Esophagus muscularis mucosa (tissue), 4 donors: ENCODE measurements around the gene ZRANB2. TPM values are rescaled to one million over a fixed set of nuclear protein-coding genes. Genes with fewer than 3 reads are reported as not detected.

Experiments used
- DNase-seq: peaks from one replicate; pipeline ENCODE4 v3.0.0-alpha.2; 2017; ENCODE audit errors: extremely low spot score
- H3K27ac ChIP-seq, 4 donors: fragments of 200-600 bp; sonication (generic); replicated peaks in 1 of 4; 1 replicate in 3 of 4; 2 replicates in 1 of 4; pipeline ENCODE4 v1.5.1; 2016 to 2019; ENCODE audit warnings: mild to moderate bottlenecking in 1 of 4
- H3K27me3 ChIP-seq, 4 donors: fragments of 200-600 bp; sonication (generic); one replicate each; pipeline versions ENCODE4 v1.5.1 to v1.6.0; 2016 to 2019
- H3K36me3 ChIP-seq, 4 donors: fragments of 200-600 bp; sonication (generic); one replicate each; pipeline ENCODE4 v1.5.1; 2016 to 2019
- H3K4me1 ChIP-seq, 4 donors: fragments of 200-600 bp; sonication (generic); one replicate each; pipeline ENCODE4 v1.5.1; 2016 to 2019
- H3K4me3 ChIP-seq, 4 donors: fragments of 200-600 bp; sonication (generic); 1 replicate in 2 of 4; 2 replicates in 2 of 4; pipeline ENCODE4 v1.5.1; 2016 to 2019; ENCODE audit warnings: mild to moderate bottlenecking in 4 of 4, moderate library complexity in 1 of 4
- H3K9me3 ChIP-seq, 4 donors: fragments of 200-600 bp; sonication (generic); 1 replicate in 3 of 4; 2 replicates in 1 of 4; pipeline ENCODE4 v1.5.1; 2016 to 2019
- EP300 ChIP-seq: sonication (generic); formaldehyde crosslinking; IDR thresholded peaks from one replicate; pipeline ENCODE4 v1.6.1; 2017; ENCODE audit warnings: antibody characterized with exemption
- POLR2A ChIP-seq: fragments of 450-650 bp; IDR thresholded peaks from one replicate; pipeline ENCODE4 v1.6.1; 2017; ENCODE audit warnings: antibody characterized with exemption, moderate library complexity, mild to moderate bottlenecking, low read depth
- POLR2AphosphoS5 ChIP-seq, 2 donors: sonication (generic); formaldehyde crosslinking; IDR thresholded peaks; one replicate each; pipeline ENCODE4 v1.6.1; 2017; ENCODE audit warnings: antibody characterized with exemption in 2 of 2
- WGBS: methylation state at CpG from one replicate; pipeline ENCODE4 v1.1.5; 2018; 5-methylcytosine and 5-hydroxymethylcytosine counted together
- intact Hi-C: fragments of 100-400 bp; cut with DNase I; formaldehyde crosslinking; loops from one replicate; pipeline ENCODE4 v1.15.1; 2023
- total RNA-seq, 4 donors: library from RNA; depleted of rRNA; stranded (reverse); fragments of >200 nt; gene quantifications; one replicate each; pipeline versions ENCODE4 v1.1.0 to v1.2.1, GENCODE V29; 2016
- TF ChIP-seq, protein P1 (sequence below), 3 experiments: fragments of 200-600 bp in 2 of 3; fragments of 450-650 bp in 1 of 3; sonication (generic) in 2 of 3; IDR thresholded peaks; one replicate each; pipeline ENCODE4 v1.5.1; 2017 to 2019; ENCODE audit warnings: antibody characterized with exemption in 3 of 3, mild to moderate bottlenecking in 2 of 3, moderate library complexity in 1 of 3

ZRANB2 gene
- total RNA-seq, 4 donors from 2014 or later, result 37.2 to 65.6 (median 40.0) TPM

- H3K27me3 ChIP-seq, result no peaks in the 10 kb centered on the region
- H3K4me1 ChIP-seq, result no peaks in the 10 kb centered on the region
- no peak for TF ChIP-seq EP300
- 86% methylated on average over 8 of the region's 8 CpGs for WGBS
- intact Hi-C loops, result no loop called here
- H3K27ac ChIP-seq, result no peak overlapping the region
- DNase-seq, result no peak
- H3K36me3 ChIP-seq, result no peaks in the 10 kb centered on the region
- no peaks in the 10 kb centered on the region for H3K9me3 ChIP-seq
- no peak overlapping the region for H3K4me3 ChIP-seq
These were observed 26.0 kb upstream of the ZRANB2 start for GRCh38 chr1:71106658-71107322.

- Histone ChIP-seq H3K27me3 (no peaks in the 10 kb centered on the region), H3K36me3 (no peaks in the 10 kb centered on the region), H3K4me3 (no peak overlapping the region), H3K4me1 (no peaks in the 10 kb centered on the region), H3K27ac (no peak overlapping the region), H3K9me3 (no peaks in the 10 kb centered on the region)
- WGBS, result 90% methylated on average over 4 of the region's 4 CpGs
- DNase-seq, result no peak
- intact Hi-C loops, result no loop called here
- TF ChIP-seq EP300, result no peak
- TF ChIP-seq POLR2AphosphoS5 (IDR thresholded peaks at IDR 0.05), result no peak
- TF ChIP-seq, protein P1, sequence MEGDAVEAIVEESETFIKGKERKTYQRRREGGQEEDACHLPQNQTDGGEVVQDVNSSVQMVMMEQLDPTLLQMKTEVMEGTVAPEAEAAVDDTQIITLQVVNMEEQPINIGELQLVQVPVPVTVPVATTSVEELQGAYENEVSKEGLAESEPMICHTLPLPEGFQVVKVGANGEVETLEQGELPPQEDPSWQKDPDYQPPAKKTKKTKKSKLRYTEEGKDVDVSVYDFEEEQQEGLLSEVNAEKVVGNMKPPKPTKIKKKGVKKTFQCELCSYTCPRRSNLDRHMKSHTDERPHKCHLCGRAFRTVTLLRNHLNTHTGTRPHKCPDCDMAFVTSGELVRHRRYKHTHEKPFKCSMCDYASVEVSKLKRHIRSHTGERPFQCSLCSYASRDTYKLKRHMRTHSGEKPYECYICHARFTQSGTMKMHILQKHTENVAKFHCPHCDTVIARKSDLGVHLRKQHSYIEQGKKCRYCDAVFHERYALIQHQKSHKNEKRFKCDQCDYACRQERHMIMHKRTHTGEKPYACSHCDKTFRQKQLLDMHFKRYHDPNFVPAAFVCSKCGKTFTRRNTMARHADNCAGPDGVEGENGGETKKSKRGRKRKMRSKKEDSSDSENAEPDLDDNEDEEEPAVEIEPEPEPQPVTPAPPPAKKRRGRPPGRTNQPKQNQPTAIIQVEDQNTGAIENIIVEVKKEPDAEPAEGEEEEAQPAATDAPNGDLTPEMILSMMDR (IDR thresholded peaks at IDR 0.05), result no peak
- no peak for TF ChIP-seq POLR2A
These were observed 23.6 kb upstream of the ZRANB2 start for GRCh38 chr1:71104417-71104816.

GRCh38 chr1:71101839-71102376 lies 21.1 kb upstream of the ZRANB2 start:
- no peaks in the 10 kb centered on the region for H3K27me3 ChIP-seq
- WGBS, result 94% methylated on average over 1 of the region's 1 CpG
- no peak overlapping the region for H3K27ac ChIP-seq
- no peak for DNase-seq
- H3K4me1 ChIP-seq, result no peaks in the 10 kb centered on the region
- no peaks in the 10 kb centered on the region for H3K36me3 ChIP-seq
- H3K4me3 ChIP-seq, result no peak overlapping the region
- H3K9me3 ChIP-seq, result no peaks in the 10 kb centered on the region
- intact Hi-C loops, result no loop called here
- no peak for TF ChIP-seq POLR2A
- no peak for TF ChIP-seq EP300
- no peak for TF ChIP-seq POLR2AphosphoS5 (IDR thresholded peaks at IDR 0.05)
- TF ChIP-seq, protein P1 (IDR thresholded peaks at IDR 0.05), result no peak

DNA sequence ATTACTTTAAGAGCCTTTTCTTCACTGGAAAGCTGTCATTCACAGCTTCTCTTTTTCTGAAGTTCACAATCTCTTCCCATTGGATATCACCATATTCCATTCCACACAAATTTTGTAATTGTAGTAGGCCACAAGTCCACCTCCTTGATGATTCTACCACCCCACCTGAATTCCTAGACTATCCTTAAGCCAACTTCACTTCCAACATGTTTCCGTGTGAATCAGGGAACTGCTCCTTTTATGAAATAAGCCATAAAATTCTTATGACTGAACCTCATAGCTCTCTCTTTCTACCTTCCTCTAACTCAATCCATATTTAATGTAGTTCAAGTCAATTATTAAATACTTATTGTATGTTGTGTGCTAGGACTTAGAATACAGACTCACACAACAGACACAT lies 16.6 kb upstream of the ZRANB2 start:
- no peaks in the 10 kb centered on the region for H3K9me3 ChIP-seq
- no peaks in the 10 kb centered on the region for H3K27me3 ChIP-seq
- no peak overlapping the region for H3K27ac ChIP-seq
- TF ChIP-seq EP300, result no peak
- TF ChIP-seq POLR2AphosphoS5 (IDR thresholded peaks at IDR 0.05), result no peak
- no peak for TF ChIP-seq POLR2A
- TF ChIP-seq, protein P1 (IDR thresholded peaks at IDR 0.05), result no peak
- no peak for DNase-seq
- H3K4me3 ChIP-seq, result no peak overlapping the region
- no peaks in the 10 kb centered on the region for H3K4me1 ChIP-seq
- no peaks in the 10 kb centered on the region for H3K36me3 ChIP-seq
- intact Hi-C loops, result no loop called here
- 94% methylated on average over 1 of the region's 1 CpG for WGBS

DNA sequence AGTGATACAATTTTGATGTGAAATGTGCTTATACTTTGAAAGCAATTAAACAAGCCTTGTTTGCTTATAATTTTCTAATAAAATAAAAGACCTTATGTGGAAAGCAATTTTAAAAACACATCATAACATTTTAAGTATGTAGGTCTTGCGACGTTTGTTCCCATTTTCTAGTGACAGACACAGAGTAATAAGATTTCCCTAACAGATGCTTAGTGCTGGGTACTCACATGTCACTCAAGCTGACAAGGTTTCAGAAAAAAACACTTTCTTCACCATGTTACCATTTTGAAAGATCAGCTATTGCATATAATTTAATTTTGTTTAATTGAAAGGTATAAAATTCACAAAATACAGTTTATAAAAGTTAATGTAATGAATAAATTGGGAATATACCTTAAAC lies 14.1 kb upstream of the ZRANB2 start:
- Histone ChIP-seq H3K27ac (no peak overlapping the region), H3K27me3 (no peaks in the 10 kb centered on the region), H3K36me3 (no peaks in the 10 kb centered on the region), H3K4me1 (peaks cover 0 to 13% (median 9%) of the 10 kb centered on the region in 4 donors), H3K4me3 (no peak overlapping the region), H3K9me3 (no peaks in the 10 kb centered on the region)
- intact Hi-C loops, result no loop called here
- 82% methylated on average over 2 of the region's 2 CpGs for WGBS
- TF ChIP-seq EP300 (no peak), POLR2AphosphoS5 (IDR thresholded peaks at IDR 0.05) (no peak), POLR2A (no peak)
- TF ChIP-seq, protein P1 (IDR thresholded peaks at IDR 0.05), result no peak
- DNase-seq, result no peak
